HG03575 (cell line): Measurements from ENCODE around the gene KIN.
A peak's percentile ranks its signal among the peaks of the same experiment; 100 is the strongest.
"Not testable (repeated sequence)": the region's sequence is repeated elsewhere in the genome, so short reads cannot be mapped to it uniquely, and the experiment has no call there.

Source experiments
- ATAC-seq: cut with Tn5 transposase; IDR thresholded peaks from one replicate; pipeline ENCODE4 v1.9.1; 2021; ENCODE audit not compliant: unreplicated experiment, insufficient number of reproducible peaks, low FRiP score; ENCODE audit errors: extremely low read depth

Gene KIN, protein sequence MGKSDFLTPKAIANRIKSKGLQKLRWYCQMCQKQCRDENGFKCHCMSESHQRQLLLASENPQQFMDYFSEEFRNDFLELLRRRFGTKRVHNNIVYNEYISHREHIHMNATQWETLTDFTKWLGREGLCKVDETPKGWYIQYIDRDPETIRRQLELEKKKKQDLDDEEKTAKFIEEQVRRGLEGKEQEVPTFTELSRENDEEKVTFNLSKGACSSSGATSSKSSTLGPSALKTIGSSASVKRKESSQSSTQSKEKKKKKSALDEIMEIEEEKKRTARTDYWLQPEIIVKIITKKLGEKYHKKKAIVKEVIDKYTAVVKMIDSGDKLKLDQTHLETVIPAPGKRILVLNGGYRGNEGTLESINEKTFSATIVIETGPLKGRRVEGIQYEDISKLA

GRCh38 chr10:7787857-7788638 is at the start of gene KIN, which contains the start of gene ATP5F1C:
Gene KIN (minus strand): TSS chr10:7787993. CDS start chr10:7787933, 60 bp downstream.
Gene ATP5F1C (plus strand): TSS chr10:7788177. CDS start chr10:7788208, 31 bp downstream.
- ATAC-seq: peak; percentile 81

DNA sequence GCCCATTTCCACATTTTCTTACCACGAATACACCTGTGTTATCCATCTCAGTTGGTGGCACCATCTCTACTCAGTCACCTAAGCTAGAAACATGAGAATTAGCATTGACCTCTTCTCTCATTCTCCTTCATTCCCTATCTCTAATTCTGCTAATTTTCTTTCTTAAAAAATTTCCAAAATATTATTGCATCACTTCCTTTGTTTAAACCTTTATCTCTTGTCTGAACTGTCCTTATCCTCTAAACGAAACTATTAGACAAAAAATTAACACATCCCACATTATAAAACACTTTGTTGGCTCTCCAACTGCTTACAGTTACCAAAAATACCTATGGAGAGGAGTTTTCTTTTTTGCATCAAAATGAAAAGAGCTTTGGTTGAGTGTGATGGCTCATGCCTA is 48.8 kb upstream of the KIN start:
- ATAC-seq: no peak

GRCh38 chr10:7834262-7834661 is 46.5 kb upstream of the KIN start:
- no peak for ATAC-seq

- ATAC-seq: no peak
Observed at GRCh38 chr10:7833210-7833609, 45.4 kb upstream of the KIN start.

GRCh38 chr10:7832060-7832459 is 44.3 kb upstream of the KIN start:
- ATAC-seq: no peak

DNA sequence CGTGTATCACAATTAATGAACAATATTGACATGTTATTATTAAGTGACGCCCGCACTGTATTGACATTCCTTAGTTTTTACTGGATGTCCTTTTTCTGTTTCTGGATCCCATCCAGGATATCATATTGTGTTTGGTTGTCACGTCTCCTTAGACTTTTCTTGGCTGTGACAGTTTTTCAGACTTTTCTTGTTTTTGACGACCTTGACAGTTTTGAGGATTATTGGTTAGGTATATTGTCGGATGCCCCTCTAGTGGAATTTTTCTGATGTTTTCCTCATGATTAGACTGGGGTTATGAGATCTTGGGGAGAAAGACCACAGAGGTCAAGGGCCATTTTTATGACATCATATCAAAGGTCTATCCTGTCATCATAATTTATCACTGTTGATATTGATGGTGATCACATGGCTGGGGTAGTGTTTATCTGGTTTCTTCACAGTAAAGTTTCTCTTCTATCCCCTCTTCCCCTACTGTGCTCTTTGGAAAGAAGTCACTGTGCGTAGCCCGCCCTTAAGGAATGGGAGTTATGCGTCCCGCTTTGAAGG is 41.6 kb upstream of the KIN start:
- no peak for ATAC-seq

- ATAC-seq: no peak
Observed at GRCh38 chr10:7826971-7827370, 39.2 kb upstream of the KIN start.

DNA sequence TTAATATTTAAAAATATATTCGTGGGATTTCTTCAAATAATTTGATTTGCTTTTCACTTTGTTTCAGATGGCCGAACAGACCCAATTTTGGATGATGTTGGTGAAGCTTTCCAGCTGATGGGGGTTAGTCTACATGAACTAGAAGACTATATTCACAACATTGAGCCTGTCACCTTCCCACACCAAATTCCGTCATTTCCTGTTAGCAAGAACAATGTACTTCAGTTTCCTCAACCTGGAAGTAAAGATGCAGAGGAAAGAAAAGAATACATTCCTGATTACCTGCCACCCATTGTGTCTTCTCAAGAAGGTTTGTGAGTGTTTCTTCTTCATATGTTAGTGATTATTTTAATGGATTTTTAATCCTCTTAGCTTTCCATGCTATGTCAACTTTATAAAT is 36.5 kb upstream of the KIN start:
- ATAC-seq: no peak

GRCh38 chr10:7819121-7819460 is 31.3 kb upstream of the KIN start:
- ATAC-seq: no peak

- peak; percentile 68 for ATAC-seq
Observed at GRCh38 chr10:7818295-7819120, 30.7 kb upstream of the KIN start, which contains the start of gene TAF3. Gene TAF3 (plus strand): TSS chr10:7818505. CDS start chr10:7818710, 205 bp downstream.

- no peak for ATAC-seq
Observed at GRCh38 chr10:7817984-7818294, 30.1 kb upstream of the KIN start.

GRCh38 chr10:7817576-7817975 is 29.8 kb upstream of the KIN start:
- no peak for ATAC-seq

GRCh38 chr10:7813481-7813880 is 25.7 kb upstream of the KIN start:
- no peak for ATAC-seq

- ATAC-seq: not testable (repeated sequence)
Observed at GRCh38 chr10:7811743-7812142, 23.9 kb upstream of the KIN start.

DNA sequence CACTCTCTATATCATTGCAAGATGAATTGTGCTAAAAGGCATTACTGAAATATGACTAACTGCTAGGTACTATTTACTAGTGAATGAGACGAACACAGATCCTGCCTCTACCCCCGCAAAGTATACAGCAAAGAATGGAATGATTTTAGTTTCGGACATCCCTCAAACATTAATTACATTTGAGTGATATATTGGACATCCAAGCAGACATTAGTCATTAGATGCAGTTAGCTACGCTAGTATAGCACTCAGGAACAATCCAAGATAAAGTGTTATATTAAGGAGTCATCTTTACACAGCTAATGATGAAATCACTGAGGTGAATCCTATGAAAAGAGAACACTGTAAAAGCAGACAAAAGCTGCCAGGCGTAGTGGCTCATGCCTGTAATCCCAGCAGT is 23.2 kb upstream of the KIN start:
- ATAC-seq: no peak

DNA sequence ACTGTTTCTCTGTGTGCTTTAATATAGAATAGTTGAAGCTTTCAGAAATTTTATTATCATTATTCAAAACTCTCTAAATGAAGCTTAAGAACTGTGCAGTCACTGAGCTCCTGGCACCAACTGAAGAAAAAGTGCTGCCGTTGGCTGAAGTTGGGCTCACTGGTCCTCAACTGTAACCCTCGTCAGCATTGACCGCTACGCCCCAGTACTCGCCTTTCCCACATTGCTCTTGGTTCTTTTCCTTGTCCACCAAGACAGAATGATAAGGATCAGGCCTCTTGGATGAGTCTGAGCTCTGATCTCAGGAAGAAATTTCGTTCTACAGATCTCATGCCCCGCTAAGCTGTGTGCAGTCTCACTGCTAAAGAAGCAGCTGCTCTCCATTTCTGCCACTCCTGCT is 22.6 kb upstream of the KIN start:
- no peak for ATAC-seq

DNA sequence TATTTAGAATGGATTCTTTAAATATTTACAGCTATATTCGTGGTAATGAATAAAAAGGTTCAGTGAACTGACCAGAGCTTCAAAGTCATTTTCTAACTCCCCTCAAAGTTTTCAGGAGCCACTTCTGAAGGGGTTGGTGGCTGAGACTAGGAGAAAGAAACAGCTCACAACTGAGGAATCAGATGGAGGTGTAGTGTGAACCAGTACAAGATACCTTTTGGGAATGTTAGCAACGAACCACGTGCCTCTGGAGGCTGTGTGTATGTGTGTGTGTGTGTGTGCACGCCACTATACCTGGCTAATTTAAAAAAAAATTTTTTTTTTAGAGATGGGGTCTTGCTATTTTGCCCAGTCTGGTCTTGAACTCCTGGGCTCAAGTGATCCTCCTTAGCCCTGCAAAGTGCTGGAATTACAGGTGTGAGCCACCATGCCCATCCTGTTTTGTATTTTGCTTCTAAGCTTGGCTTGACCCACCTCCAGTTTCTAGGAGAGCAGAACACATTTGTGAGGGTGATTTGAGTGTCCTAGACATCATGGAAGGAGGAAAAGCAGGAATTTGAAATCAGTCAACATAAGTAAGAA is 21.0 kb upstream of the KIN start:
- no peak for ATAC-seq

GRCh38 chr10:7804741-7805140 is 16.9 kb upstream of the KIN start:
- ATAC-seq: no peak

- no peak for ATAC-seq
Observed at GRCh38 chr10:7804216-7804615, 16.4 kb upstream of the KIN start.
